ENCODE measurements around the gene PTPRE. TPM values are rescaled to one million over a fixed set of nuclear protein-coding genes. Genes with fewer than 3 reads are reported as not detected.

PTPRE gene
- total and polyA plus RNA-seq, 4 donors = 1.5 to 12.5 (median 3.7) TPM

DNA sequence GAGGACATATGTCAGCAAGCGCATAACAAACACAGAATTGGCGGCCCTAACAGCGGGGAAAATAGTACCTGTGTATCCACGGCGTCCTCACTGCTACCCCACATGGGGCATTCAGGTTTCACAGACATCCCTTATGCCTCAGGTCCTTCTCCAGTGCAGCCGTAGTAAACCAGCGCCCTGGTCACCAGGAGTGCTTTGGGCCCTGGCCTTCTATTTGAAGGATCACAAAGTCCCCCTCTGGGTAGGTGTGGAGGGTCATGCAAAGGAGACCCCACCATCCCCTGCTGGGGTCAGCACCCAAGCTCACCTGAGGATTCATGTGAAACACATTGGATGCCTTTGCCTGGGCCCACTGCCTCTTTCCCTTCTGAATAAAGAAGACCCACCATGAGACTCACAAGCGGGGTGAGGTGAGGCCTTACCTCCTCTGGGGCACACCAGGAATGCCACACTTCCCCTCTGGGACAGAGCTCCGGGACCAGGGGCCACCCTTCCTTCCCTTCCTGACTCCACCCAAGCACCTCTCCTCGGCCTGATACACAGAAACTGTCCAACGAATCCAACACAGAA is 32.9 kb upstream of the PTPRE start:
- Histone ChIP-seq H3K4me1 (ENCODE audit: control insufficient read depth in 4 of 4, insufficient read depth in 4 of 4, low read length in 3 of 4) (peaks cover 8 to 18% (median 15%) of the 10 kb centered on the region in 4 donors), H3K4me3 (ENCODE audit: low read depth in 1 of 3, low read length in 3 of 3) (no peak overlapping the region), H3K36me3 (ENCODE audit: control insufficient read depth in 4 of 4, insufficient read depth in 3 of 4, low read depth in 1 of 4, low read length in 3 of 4) (peaks cover 0 to 8% (median 3%) of the 10 kb centered on the region in 4 donors), H3K27ac (ENCODE audit: low read depth in 1 of 2, low read length in 2 of 2) (no peak overlapping the region), H3K9ac (ENCODE audit: low read depth in 1 of 2, low read length in 2 of 2) (no peak overlapping the region), H3K9me3 (ENCODE audit: control insufficient read depth in 4 of 4, low read length in 3 of 4) (peaks cover 0 to 4% (median 0%) of the 10 kb centered on the region in 4 donors), H3K27me3 (ENCODE audit: control insufficient read depth in 4 of 4, insufficient read depth in 4 of 4, low read length in 3 of 4) (no peaks in the 10 kb centered on the region)
- 89% methylated on average over 11 of the region's 11 CpGs for WGBS
- TF ChIP-seq HNF4A (conservative IDR thresholded peaks at IDR 0.05) (no peak), HNF4G (IDR thresholded peaks at IDR 0.05) (no peak), YY1 (IDR thresholded peaks at IDR 0.05) (no peak), RXRA (IDR thresholded peaks at IDR 0.05) (no peak), MAX (IDR thresholded peaks at IDR 0.05) (no peak), GABPA (IDR thresholded peaks at IDR 0.05 in 1 of 2, conservative IDR thresholded peaks at IDR 0.05 in 1 of 2) (no peak), REST (IDR thresholded peaks at IDR 0.05) (no peak), TAF1 (conservative IDR thresholded peaks at IDR 0.05) (no peak), FOXA2 (IDR thresholded peaks at IDR 0.05) (no peak), JUND (IDR thresholded peaks at IDR 0.05) (no peak), NR2F2 (IDR thresholded peaks at IDR 0.05) (no peak)
- TF ChIP-seq, protein P1, sequence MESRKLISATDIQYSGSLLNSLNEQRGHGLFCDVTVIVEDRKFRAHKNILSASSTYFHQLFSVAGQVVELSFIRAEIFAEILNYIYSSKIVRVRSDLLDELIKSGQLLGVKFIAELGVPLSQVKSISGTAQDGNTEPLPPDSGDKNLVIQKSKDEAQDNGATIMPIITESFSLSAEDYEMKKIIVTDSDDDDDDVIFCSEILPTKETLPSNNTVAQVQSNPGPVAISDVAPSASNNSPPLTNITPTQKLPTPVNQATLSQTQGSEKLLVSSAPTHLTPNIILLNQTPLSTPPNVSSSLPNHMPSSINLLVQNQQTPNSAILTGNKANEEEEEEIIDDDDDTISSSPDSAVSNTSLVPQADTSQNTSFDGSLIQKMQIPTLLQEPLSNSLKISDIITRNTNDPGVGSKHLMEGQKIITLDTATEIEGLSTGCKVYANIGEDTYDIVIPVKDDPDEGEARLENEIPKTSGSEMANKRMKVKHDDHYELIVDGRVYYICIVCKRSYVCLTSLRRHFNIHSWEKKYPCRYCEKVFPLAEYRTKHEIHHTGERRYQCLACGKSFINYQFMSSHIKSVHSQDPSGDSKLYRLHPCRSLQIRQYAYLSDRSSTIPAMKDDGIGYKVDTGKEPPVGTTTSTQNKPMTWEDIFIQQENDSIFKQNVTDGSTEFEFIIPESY (IDR thresholded peaks at IDR 0.05) = no peak
- TF ChIP-seq, protein P2, sequence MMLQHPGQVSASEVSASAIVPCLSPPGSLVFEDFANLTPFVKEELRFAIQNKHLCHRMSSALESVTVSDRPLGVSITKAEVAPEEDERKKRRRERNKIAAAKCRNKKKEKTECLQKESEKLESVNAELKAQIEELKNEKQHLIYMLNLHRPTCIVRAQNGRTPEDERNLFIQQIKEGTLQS (IDR thresholded peaks at IDR 0.05) = no peak
- DNase-seq (ENCODE audit: low spot score) = no peak

- 84% methylated on average over 11 of the region's 11 CpGs for WGBS
- H3K27ac ChIP-seq (ENCODE audit: low read depth in 1 of 2, low read length in 2 of 2) = no peak overlapping the region
These were observed 32.0 kb upstream of the PTPRE start for GRCh38 chr10:127874671-127875448.

More at GRCh38 chr10:127874671-127875448, 32.0 kb upstream of the PTPRE start:
- no peak for DNase-seq (ENCODE audit: low spot score)
- TF ChIP-seq, protein P2 (IDR thresholded peaks at IDR 0.05) = no peak
- TF ChIP-seq MAX (IDR thresholded peaks at IDR 0.05) (no peak), JUND (IDR thresholded peaks at IDR 0.05) (no peak), NR2F2 (IDR thresholded peaks at IDR 0.05) (no peak), FOXA1 (IDR thresholded peaks at IDR 0.05) (no peak), FOXA2 (IDR thresholded peaks at IDR 0.05) (no peak), SP1 (IDR thresholded peaks at IDR 0.05) (no peak), HNF4A (conservative IDR thresholded peaks at IDR 0.05) (no peak), RAD21 (IDR thresholded peaks at IDR 0.05) (no peak), YY1 (IDR thresholded peaks at IDR 0.05) (no peak), TAF1 (conservative IDR thresholded peaks at IDR 0.05) (no peak)
- Histone ChIP-seq H3K36me3 (ENCODE audit: control insufficient read depth in 4 of 4, insufficient read depth in 3 of 4, low read depth in 1 of 4, low read length in 3 of 4) (peaks cover 0 to 8% (median 3%) of the 10 kb centered on the region in 4 donors), H3K4me1 (ENCODE audit: control insufficient read depth in 4 of 4, insufficient read depth in 4 of 4, low read length in 3 of 4) (peaks cover 8 to 18% (median 15%) of the 10 kb centered on the region in 4 donors), H3K27me3 (ENCODE audit: control insufficient read depth in 4 of 4, insufficient read depth in 4 of 4, low read length in 3 of 4) (no peaks in the 10 kb centered on the region), H3K9ac (ENCODE audit: low read depth in 1 of 2, low read length in 2 of 2) (no peak overlapping the region), H3K9me3 (ENCODE audit: control insufficient read depth in 4 of 4, low read length in 3 of 4) (no peaks in the 10 kb centered on the region), H3K4me3 (ENCODE audit: low read depth in 1 of 3, low read length in 3 of 3) (no peak overlapping the region)

All from liver (tissue), 9 donors.